GM19099 (cell line): ENCODE measurements around the gene ERN1.

Experiments used
- POLR2A ChIP-seq: IDR thresholded peaks from 3 replicates; pipeline ENCODE4 v1.6.1; 2011; ENCODE audit warnings: low read depth; ENCODE audit not compliant: insufficient read length; ENCODE audit errors: extremely low read depth

The ERN1 gene

GRCh38 chr17:64091116-64091515 lies 38.8 kb downstream of the ERN1 start:
- TF ChIP-seq POLR2A: no peak

DNA sequence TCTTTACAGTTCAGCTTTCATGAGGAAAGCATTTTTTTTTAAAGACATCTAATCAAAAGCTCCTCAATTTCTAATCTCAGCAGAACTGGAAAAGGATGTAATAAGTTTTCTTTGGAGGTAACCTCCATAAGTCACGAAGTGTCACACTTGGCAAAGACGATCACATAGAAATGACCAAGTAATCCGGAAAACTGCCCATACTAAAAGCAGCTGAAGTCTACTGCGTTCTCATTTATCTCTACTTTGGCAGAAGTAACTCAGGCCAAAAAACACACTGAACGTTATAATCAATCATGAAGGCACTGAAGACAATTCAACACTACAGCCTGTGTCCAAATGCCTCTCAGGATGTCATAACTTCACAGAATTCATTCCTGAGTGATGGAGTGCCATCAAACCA lies 39.8 kb downstream of the ERN1 start:
- TF ChIP-seq POLR2A: no peak

DNA sequence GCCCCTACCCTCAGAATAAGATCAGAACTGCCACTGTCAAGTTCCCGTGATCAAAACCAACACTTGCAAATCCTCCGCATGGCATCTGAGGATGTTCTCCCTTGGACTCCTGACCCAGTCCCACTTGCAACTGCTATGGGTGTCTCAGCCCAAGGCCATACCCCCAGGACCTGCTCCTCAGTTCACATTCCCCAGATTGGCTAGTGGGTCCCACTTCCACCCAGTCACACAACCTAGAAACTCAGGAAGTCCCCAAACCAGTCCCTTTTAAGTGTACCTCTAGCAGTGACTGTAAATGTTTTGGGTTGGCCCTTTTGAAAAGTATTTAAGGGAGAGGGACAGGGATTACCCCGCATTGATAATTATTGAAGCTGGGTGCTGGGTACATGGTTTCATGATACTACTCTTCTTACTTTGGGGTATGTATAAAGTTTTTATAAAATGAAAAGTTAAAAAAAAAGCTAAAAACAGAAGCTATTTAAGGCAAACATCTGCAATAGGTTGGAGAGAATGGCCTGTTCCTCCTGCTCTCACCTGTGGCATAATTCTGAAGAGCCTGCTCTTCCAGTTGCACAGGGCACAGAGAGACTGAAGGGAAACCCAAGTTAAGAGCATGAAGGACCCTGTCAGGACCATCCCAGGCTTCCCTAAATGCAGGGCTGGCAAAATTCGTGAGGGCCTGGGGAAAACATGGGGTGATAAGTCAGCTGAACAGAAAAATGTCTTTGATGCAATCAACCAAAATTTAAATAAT lies 42.5 kb downstream of the ERN1 start:
- no peak for TF ChIP-seq POLR2A

GRCh38 chr17:64085650-64086005 lies 44.3 kb downstream of the ERN1 start:
- TF ChIP-seq POLR2A: no peak

DNA sequence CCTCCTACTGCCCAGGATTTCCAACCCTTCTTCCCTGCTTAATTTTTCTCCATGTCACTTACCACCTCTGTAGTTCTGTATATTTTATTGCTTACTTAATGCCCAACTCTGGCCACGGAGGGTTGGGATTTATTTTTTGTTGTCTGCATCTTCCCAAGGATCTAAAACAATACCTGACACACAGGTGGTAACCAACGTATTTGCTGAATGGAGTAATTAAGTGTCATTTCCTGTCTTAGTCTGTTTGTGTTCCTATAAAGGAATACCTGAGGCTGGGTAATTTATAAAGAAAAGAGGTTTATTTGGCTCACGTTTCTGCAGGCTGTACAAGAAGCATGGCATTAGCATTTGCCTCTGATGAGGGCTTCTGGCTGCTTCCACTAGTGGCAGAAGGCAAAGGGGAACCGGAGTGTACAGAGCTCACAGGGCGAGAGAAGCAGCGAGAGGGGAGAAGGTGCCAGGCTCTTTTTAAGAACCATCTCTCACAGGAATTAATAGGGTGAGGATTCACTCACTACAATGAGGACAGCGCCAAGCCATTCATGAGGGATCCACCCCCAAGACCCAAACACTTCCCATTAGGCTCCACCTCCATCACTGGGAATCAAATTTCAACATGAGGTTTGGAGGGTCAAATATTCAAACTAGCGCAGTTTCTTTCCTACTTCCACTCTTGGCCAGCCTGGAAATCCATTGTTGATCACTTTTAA lies 44.8 kb downstream of the ERN1 start:
- TF ChIP-seq POLR2A: no peak

GRCh38 chr17:64084086-64084939 lies 45.6 kb downstream of the ERN1 start:
- TF ChIP-seq POLR2A: no peak

DNA sequence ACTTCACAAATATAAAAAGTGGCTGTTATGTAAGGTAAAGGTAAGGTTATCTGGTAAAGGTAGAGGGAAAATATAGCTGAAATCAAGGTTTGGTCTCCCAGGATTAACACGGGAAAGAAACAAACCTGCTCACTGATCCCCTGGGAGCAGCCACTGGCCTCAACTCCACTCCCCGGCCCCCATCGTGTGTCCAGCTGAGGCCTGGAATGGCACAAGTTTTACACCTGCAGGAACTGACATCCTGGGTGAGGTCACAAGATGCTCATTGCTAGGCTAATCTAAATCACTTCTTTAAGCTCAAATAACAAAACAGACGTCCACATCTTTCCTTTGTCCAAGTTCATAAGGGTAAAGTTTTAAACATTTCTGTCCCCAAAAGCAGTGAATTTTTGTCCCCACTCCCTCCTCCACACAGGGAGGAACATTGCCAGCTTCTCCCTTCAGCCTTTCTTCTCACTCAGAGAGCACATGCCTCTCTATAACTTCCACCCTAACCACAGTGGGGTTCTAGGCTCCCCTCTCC lies 46.3 kb downstream of the ERN1 start:
- no peak for TF ChIP-seq POLR2A

GRCh38 chr17:64083093-64083492 lies 46.9 kb downstream of the ERN1 start:
- no peak for TF ChIP-seq POLR2A

DNA sequence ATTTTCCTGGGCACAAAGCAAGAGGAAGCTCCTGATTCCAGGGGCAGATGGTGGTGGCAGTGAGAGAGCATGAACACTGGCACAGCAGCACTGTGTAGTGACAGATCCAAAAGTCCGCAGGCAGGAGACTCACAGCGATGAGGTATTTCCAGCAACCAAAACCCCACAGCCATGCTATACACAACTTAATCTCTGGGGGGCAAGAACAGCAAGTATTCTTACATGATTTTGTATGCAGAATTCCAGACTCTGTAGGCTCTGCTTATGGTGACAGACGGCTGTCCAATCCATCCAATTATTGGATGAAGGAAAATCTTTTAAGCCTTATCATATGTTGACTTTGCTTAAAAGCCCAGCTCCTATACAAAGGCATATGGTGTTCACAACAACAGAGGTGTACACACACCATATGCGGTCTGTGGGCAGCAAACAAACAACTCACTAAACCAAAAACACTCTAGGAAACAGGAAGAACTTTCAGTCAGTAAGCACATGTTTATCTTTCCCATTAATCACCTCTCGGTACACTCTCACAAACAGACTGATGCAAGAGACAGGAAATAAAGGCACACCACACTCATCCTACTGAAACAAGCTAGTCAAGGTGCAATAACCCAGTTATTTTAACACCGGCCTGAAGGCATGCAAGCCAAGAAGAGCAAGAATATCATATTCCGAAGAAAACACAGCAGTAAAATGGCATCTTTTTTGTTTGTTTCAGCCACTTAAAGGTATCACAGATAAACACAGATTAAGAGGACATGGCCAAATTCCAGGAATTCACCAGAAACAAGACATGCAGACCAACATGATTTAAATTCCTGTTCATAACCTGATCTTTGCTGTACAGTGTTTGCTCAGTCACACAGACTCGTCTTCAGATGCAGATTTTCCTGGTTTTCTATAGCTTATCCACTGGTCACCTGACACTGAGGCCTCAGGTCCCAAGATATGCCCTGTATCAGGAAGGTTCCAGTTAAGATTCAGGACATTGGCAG lies 47.8 kb downstream of the ERN1 start:
- no peak for TF ChIP-seq POLR2A

DNA sequence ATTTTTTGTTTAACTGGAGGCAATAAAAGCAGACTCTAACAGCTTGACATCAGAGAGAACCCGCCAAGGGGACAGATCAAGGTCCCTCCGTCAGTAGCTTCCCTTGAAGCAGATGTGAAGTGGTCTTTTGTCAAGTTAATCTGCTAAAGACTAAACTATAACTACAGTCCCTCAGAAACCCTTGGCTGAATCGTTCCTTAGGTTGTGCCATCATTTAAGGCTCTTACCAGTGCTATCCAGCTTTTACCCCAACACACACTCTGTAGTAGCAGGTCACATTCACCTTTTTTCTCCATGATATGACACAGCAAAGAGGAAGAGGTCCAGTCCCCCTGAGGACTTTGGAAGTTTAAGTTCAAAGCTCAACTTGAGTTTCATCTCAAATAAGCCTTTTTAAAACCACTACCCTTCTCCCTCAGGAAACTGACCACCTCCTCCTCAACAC lies 49.7 kb downstream of the ERN1 start:
- TF ChIP-seq POLR2A: no peak

DNA sequence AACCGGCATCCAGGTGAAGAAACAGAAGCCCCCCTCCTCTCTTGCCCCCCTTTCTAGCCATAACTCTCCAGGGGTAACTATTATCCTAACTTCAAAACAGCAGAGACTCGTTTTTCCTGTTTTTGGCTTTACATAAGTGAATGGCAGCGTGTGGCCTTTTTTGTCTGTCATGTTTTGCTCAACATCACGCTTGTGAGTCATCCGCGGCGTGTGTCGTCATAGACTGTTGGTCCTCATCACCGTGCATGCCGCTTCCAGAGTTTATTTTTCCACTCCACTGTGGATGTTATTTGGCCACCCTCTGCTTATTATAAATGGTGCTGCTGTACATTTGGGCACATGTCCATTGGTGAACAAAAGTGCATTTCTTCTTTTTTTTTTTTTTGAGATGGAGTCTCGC lies 52.6 kb downstream of the ERN1 start:
- TF ChIP-seq POLR2A: no peak

- TF ChIP-seq POLR2A: no peak
Measured at GRCh38 chr17:64075913-64076312, 54.0 kb downstream of the ERN1 start.

GRCh38 chr17:64074704-64075426 lies 55.1 kb downstream of the ERN1 start:
- TF ChIP-seq POLR2A: no peak
